Gastrocnemius medialis (tissue), 4 donors: ENCODE data around the gene CACNA1B.

Experiments used
- POLR2A ChIP-seq, 2 donors: fragments of 450-650 bp; IDR thresholded peaks; one replicate each; pipeline ENCODE4 v1.6.1; 2017; ENCODE audit warnings: antibody characterized with exemption in 2 of 2, mild to moderate bottlenecking in 2 of 2, moderate library complexity in 2 of 2
- TF ChIP-seq, protein P1 (sequence below), 5 experiments: fragments of 450-650 bp in 3 of 5; fragments of 200-600 bp in 2 of 5; sonication (generic) in 2 of 5; IDR thresholded peaks in 4 of 5; conservative IDR thresholded peaks in 1 of 5; 1 replicate in 4 of 5; 2 replicates in 1 of 5; pipeline ENCODE4 v1.5.1; 2016 to 2019; ENCODE audit warnings: antibody characterized with exemption in 5 of 5, mild to moderate bottlenecking in 3 of 5, moderate library complexity in 3 of 5

DNA sequence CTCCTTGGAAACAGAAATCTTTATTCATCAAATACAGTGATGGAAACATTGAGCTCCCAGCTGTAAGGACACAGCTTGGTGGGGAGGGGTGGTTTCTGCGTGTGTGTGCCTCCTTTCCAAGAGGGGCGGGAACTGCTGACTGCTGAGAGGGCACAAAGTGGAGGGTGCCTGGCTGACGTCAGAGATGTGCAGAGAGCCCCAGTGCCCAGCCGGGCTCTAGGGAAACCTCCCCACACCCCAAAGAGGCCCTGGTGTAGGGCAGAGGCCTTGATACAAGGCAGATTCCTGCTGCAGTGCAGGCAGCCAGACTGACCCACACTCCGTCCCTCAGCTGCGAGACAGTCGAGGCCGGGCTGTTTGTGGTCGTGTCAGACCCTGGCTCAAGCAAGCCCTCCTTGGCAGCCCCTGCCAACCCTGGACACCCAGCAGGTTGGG, 191.0 kb downstream of the CACNA1B start:
- TF ChIP-seq, protein P1, sequence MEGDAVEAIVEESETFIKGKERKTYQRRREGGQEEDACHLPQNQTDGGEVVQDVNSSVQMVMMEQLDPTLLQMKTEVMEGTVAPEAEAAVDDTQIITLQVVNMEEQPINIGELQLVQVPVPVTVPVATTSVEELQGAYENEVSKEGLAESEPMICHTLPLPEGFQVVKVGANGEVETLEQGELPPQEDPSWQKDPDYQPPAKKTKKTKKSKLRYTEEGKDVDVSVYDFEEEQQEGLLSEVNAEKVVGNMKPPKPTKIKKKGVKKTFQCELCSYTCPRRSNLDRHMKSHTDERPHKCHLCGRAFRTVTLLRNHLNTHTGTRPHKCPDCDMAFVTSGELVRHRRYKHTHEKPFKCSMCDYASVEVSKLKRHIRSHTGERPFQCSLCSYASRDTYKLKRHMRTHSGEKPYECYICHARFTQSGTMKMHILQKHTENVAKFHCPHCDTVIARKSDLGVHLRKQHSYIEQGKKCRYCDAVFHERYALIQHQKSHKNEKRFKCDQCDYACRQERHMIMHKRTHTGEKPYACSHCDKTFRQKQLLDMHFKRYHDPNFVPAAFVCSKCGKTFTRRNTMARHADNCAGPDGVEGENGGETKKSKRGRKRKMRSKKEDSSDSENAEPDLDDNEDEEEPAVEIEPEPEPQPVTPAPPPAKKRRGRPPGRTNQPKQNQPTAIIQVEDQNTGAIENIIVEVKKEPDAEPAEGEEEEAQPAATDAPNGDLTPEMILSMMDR (IDR thresholded peaks at IDR 0.05 in 4 of 5, conservative IDR thresholded peaks at IDR 0.05 in 1 of 5): no peak
- TF ChIP-seq POLR2A (IDR thresholded peaks at IDR 0.05): no peak
